B cell (primary cell): ENCODE results near the gene AXIN2. TPM values are rescaled to one million over a fixed set of nuclear protein-coding genes. Genes with fewer than 3 reads are reported as not detected.

ENCODE experiments used
- ATAC-seq: fragments of 200-7000 bp; cut with Tn5 transposase; one replicate; pipeline ENCODE4 v1.10.0; 2021; ENCODE audit warnings: low read depth, mild to moderate bottlenecking, moderate number of reproducible peaks, moderate library complexity
- CTCF ChIA-PET: fragments of 350-600 bp; sonication (Branson Sonifier 250); formaldehyde crosslinking; loops from one replicate; lab custom pipeline; 2021; ENCODE audit warnings: antibody characterized with exemption, inconsistent platforms; lab: Charles Lee
- POLR2A ChIA-PET: fragments of 350-600 bp; sonication (Branson Sonifier 250); formaldehyde crosslinking; loops from one replicate; lab custom pipeline; 2021; ENCODE audit warnings: antibody characterized with exemption; lab: Charles Lee
- DNase-seq: peaks from one replicate; pipeline ENCODE4 v3.0.0; 2013
- H2AFZ ChIP-seq: 2 replicates; pipeline ENCODE4 v1.6.1; 2012; ENCODE audit warnings: mild to moderate bottlenecking, low read depth, low read length; ENCODE audit not compliant: insufficient read depth, poor library complexity, severe bottlenecking
- H3K27ac ChIP-seq, 2 donors: 1 replicate in 1 of 2; 2 replicates in 1 of 2; pipeline ENCODE4 v1.5.1; 2012 to 2013; ENCODE audit warnings: low read length in 2 of 2, mild to moderate bottlenecking in 2 of 2, moderate library complexity in 1 of 2
- H3K27me3 ChIP-seq, 4 experiments: fragments of 200-600 bp in 1 of 4; sonication (generic) in 1 of 4; replicated peaks in 1 of 4; 1 replicate in 2 of 4; 2 replicates in 2 of 4; pipeline versions ENCODE4 v1.6.1 to v1.7.0; 2013 to 2016; ENCODE audit warnings: low read length in 3 of 4, mild to moderate bottlenecking in 2 of 4, mixed read lengths in 1 of 4, moderate library complexity in 1 of 4; ENCODE audit not compliant: insufficient read depth in 4 of 4, control insufficient read depth in 3 of 4; ENCODE audit errors: control extremely low read depth in 1 of 4
- H3K36me3 ChIP-seq, 2 experiments: replicated peaks in 1 of 2; 1 replicate in 1 of 2; 2 replicates in 1 of 2; pipeline versions ENCODE4 v1.6.1 to v1.7.1; 2013; ENCODE audit warnings: low read length in 1 of 2; ENCODE audit not compliant: insufficient read depth in 2 of 2, control insufficient read depth in 1 of 2; ENCODE audit errors: control extremely low read depth in 1 of 2, extremely low read depth in 1 of 2
- H3K4me1 ChIP-seq, 2 donors: fragments of 200-600 bp in 1 of 2; sonication (generic) in 1 of 2; 1 replicate in 1 of 2; 2 replicates in 1 of 2; pipeline versions ENCODE4 v1.5.1 to v1.6.1; 2013 to 2017; ENCODE audit warnings: low read length in 2 of 2; ENCODE audit not compliant: control insufficient read depth in 2 of 2, insufficient read depth in 2 of 2
- H3K4me2 ChIP-seq: replicated peaks from 2 replicates; pipeline ENCODE3; 2012; ENCODE audit warnings: mild to moderate bottlenecking, low read depth, low read length; ENCODE audit not compliant: poor library complexity, severe bottlenecking
- H3K4me3 ChIP-seq, 5 experiments: fragments of 200-600 bp in 1 of 5; sonication (generic) in 1 of 5; 1 replicate in 3 of 5; 2 replicates in 2 of 5; pipeline versions ENCODE4 v1.5.1 to v1.7.0; 2011 to 2016; ENCODE audit warnings: low read length in 4 of 5, mild to moderate bottlenecking in 4 of 5, low read depth in 2 of 5, control low read depth in 1 of 5, moderate library complexity in 1 of 5; ENCODE audit not compliant: insufficient read depth in 1 of 5; ENCODE audit errors: control extremely low read depth in 1 of 5, extremely low read depth in 1 of 5
- H3K79me2 ChIP-seq: fragments of 200-600 bp; sonication (generic); one replicate; pipeline ENCODE4 v1.6.0; 2016; ENCODE audit warnings: low read length; ENCODE audit not compliant: control insufficient read depth, insufficient read depth
- H3K9ac ChIP-seq: fragments of 200-600 bp; sonication (generic); 2 replicates; pipeline ENCODE4 v1.6.1; 2017; ENCODE audit warnings: mild to moderate bottlenecking, low read length, moderate library complexity
- H3K9me3 ChIP-seq, 3 donors: one replicate each; pipeline versions ENCODE4 v1.6.1 to v1.7.1; 2013; ENCODE audit warnings: low read length in 2 of 3; ENCODE audit not compliant: control insufficient read depth in 2 of 3, insufficient read depth in 1 of 3; ENCODE audit errors: control extremely low read depth in 1 of 3
- H4K20me1 ChIP-seq: 2 replicates; pipeline ENCODE4 v1.6.0; 2012; ENCODE audit warnings: mild to moderate bottlenecking, low read length; ENCODE audit not compliant: insufficient read depth, control insufficient read depth, poor library complexity, severe bottlenecking
- H3K27ac Mint-ChIP-seq: one replicate; pipeline ENCODE4 v1.8.0; 2021; ENCODE audit warnings: mixed read lengths
- H3K27me3 Mint-ChIP-seq: one replicate; pipeline ENCODE4 v1.8.0; 2021; ENCODE audit warnings: mixed read lengths
- H3K4me1 Mint-ChIP-seq: one replicate; pipeline ENCODE4 v1.8.0; 2021; ENCODE audit warnings: mixed read lengths
- H3K4me3 Mint-ChIP-seq: one replicate; pipeline ENCODE4 v1.8.0; 2021; ENCODE audit warnings: mixed read lengths
- H3K9me3 Mint-ChIP-seq: one replicate; pipeline ENCODE4 v1.8.0; 2022; ENCODE audit warnings: mixed read lengths; ENCODE audit not compliant: insufficient read depth
- CTCF ChIP-seq: fragments of 200-600 bp; IDR thresholded peaks from one replicate; pipeline ENCODE4 v1.8.0; 2022; ENCODE audit warnings: antibody characterized with exemption, mild to moderate bottlenecking
- EZH2 ChIP-seq: IDR thresholded peaks from 2 replicates; pipeline ENCODE4 v1.6.1; 2012; ENCODE audit warnings: borderline replicate concordance, low read depth, mild to moderate bottlenecking, moderate library complexity, low read length; ENCODE audit not compliant: insufficient read depth, poor library complexity, severe bottlenecking
- WGBS: methylation state at CpG from one replicate; pipeline ENCODE4 v1.1.5; 2013; ENCODE audit warnings: missing lambda C conversion rate; ENCODE audit not compliant: insufficient coverage; 5-methylcytosine and 5-hydroxymethylcytosine counted together
- intact Hi-C: fragments of 100-400 bp; cut with micrococcal nuclease; formaldehyde crosslinking; loops from one replicate; pipeline ENCODE4 v1.10.0; 2022
- polyA plus RNA-seq: library from polyadenylated mRNA; depleted of rRNA; stranded (reverse); fragments of >200 nt; gene quantifications from 2 replicates; pipeline ENCODE4 v1.2.3, GENCODE V29; 2012
- total RNA-seq, 2 donors: library from RNA; stranded (reverse); fragments of 120-200 nt in 1 of 2; gene quantifications; 1 replicate in 1 of 2; 2 replicates in 1 of 2; pipeline versions ENCODE4 v1.2.3 to v1.2.4, GENCODE V29; 2013 to 2022

The AXIN2 gene
- total and polyA plus RNA-seq, 2 donors (not counting 1 experiment from before 2014, with no cell fraction given), result 0.16 to 1.2 TPM

- intact Hi-C loops, result no loop called here
Observed at GRCh38 chr17:65523853-65524664, 37.4 kb downstream of the AXIN2 start.

More at GRCh38 chr17:65523853-65524664, 37.4 kb downstream of the AXIN2 start:
- ChIA-PET CTCF (no interaction called here), POLR2A (no interaction called here)
- H3K27ac Mint-ChIP-seq, result no peak overlapping the region
- H3K27me3 ChIP-seq, result no peaks in the 10 kb centered on the region
- TF ChIP-seq EZH2, result no peak
- no peak for TF ChIP-seq CTCF
- H3K4me1 ChIP-seq, result no peaks in the 10 kb centered on the region
- H3K27ac ChIP-seq, result no peak overlapping the region
- H2AFZ ChIP-seq, result no peak overlapping the region
- no peak overlapping the region for H3K4me3 Mint-ChIP-seq
- H3K9me3 ChIP-seq, result peaks cover 0 to 3% (median 0%) of the 10 kb centered on the region in 3 donors
- H4K20me1 ChIP-seq, result no peaks in the 10 kb centered on the region
- WGBS, result 89% methylated on average over 11 of the region's 16 CpGs
- H3K4me2 ChIP-seq, result no peak overlapping the region
- no peaks in the 10 kb centered on the region for H3K79me2 ChIP-seq
- H3K9ac ChIP-seq, result no peak overlapping the region
- no peaks in the 10 kb centered on the region for H3K4me1 Mint-ChIP-seq
- no peak overlapping the region for H3K4me3 ChIP-seq
- DNase-seq (no peak), ATAC-seq (no peak)
- H3K36me3 ChIP-seq, result no peaks in the 10 kb centered on the region
- no peaks in the 10 kb centered on the region for H3K9me3 Mint-ChIP-seq
- H3K27me3 Mint-ChIP-seq, result peaks cover 5% of the 10 kb centered on the region
